ENCODE measurements around the gene DBNDD1.
"Not testable (repeated sequence)": the region's sequence is repeated elsewhere in the genome, so short reads cannot be mapped to it uniquely, and the experiment has no call there.

DBNDD1 gene

GRCh38 chr16:89988951-89989350 is 30.3 kb downstream of the DBNDD1 start:
- DNase-seq (ENCODE audit: low spot score), result no peak

GRCh38 chr16:89987169-89987568 is 32.1 kb downstream of the DBNDD1 start:
- DNase-seq (ENCODE audit: low spot score), result no peak

GRCh38 chr16:89986600-89986999 is 32.7 kb downstream of the DBNDD1 start:
- no peak for DNase-seq (ENCODE audit: low spot score)

GRCh38 chr16:89985219-89985618 is 34.0 kb downstream of the DBNDD1 start:
- DNase-seq (ENCODE audit: low spot score), result no peak

- DNase-seq (ENCODE audit: low spot score), result no peak
Measured at GRCh38 chr16:89984216-89984615, 35.0 kb downstream of the DBNDD1 start.

GRCh38 chr16:89983536-89983935 is 35.7 kb downstream of the DBNDD1 start:
- DNase-seq (ENCODE audit: low spot score), result no peak

- DNase-seq (ENCODE audit: low spot score), result no peak
Measured at GRCh38 chr16:89982318-89982717, 36.9 kb downstream of the DBNDD1 start.

GRCh38 chr16:89981414-89981813 is 37.8 kb downstream of the DBNDD1 start:
- DNase-seq (ENCODE audit: low spot score), result no peak

- no peak for DNase-seq (ENCODE audit: low spot score)
Measured at GRCh38 chr16:89974870-89975269, 44.4 kb downstream of the DBNDD1 start.

GRCh38 chr16:89973654-89974335 is 45.5 kb downstream of the DBNDD1 start:
- DNase-seq (ENCODE audit: low spot score), result no peak

GRCh38 chr16:89973235-89973634 is 46.0 kb downstream of the DBNDD1 start:
- DNase-seq (ENCODE audit: low spot score), result no peak

- peak; percentile 100 for DNase-seq (ENCODE audit: low spot score)
Measured at GRCh38 chr16:89972244-89973234, 46.7 kb downstream of the DBNDD1 start.

- DNase-seq (ENCODE audit: low spot score), result peak; percentile 66
Measured at GRCh38 chr16:89971495-89972243, 47.6 kb downstream of the DBNDD1 start.

- no peak for DNase-seq (ENCODE audit: low spot score)
Measured at GRCh38 chr16:89969741-89970410, 49.4 kb downstream of the DBNDD1 start.

GRCh38 chr16:89968074-89968473 is 51.2 kb downstream of the DBNDD1 start:
- not testable (repeated sequence) for DNase-seq (ENCODE audit: low spot score)

GRCh38 chr16:89967436-89967835 is 51.8 kb downstream of the DBNDD1 start:
- not testable (repeated sequence) for DNase-seq (ENCODE audit: low spot score)

- DNase-seq (ENCODE audit: low spot score), result no peak
Measured at GRCh38 chr16:89966756-89967155, 52.5 kb downstream of the DBNDD1 start.

- no peak for DNase-seq (ENCODE audit: low spot score)
Measured at GRCh38 chr16:89965447-89966225, 53.6 kb downstream of the DBNDD1 start.

- DNase-seq (ENCODE audit: low spot score), result no peak
Measured at GRCh38 chr16:89964201-89964600, 55.1 kb downstream of the DBNDD1 start.

- DNase-seq (ENCODE audit: low spot score), result no peak
Measured at GRCh38 chr16:89962754-89963498, 56.3 kb downstream of the DBNDD1 start.

Data from HuH-7.5 (cell line).